22Rv1 (cell line): ENCODE results near the gene JARID2.

ENCODE experiments used
- ZFX ChIP-seq: fragments of 450-650 bp; IDR thresholded peaks from 2 replicates; pipeline ENCODE4 v1.6.1; 2017; ENCODE audit warnings: antibody characterized with exemption, borderline replicate concordance
- TF ChIP-seq, protein P1 (sequence below): fragments of 450-650 bp; IDR thresholded peaks from 2 replicates; pipeline ENCODE4 v1.5.1; 2017; ENCODE audit warnings: mild to moderate bottlenecking

DNA sequence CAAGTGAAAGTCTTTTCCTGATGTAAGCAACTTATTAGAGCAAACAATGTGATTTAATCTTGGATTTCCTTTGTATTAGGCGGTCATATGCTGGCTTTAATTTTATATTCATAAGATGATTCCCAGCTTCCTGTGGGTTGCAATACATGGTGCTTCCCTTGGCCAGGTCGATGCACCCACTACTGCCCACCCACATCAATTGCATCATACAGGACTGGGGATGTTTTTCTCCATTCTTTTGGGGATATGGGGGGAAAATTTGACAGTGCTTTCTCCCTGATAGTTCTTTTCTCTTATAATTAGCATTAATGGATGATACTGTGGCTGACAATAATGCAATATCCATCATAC lies 187.6 kb downstream of the JARID2 start:
- TF ChIP-seq, protein P1, sequence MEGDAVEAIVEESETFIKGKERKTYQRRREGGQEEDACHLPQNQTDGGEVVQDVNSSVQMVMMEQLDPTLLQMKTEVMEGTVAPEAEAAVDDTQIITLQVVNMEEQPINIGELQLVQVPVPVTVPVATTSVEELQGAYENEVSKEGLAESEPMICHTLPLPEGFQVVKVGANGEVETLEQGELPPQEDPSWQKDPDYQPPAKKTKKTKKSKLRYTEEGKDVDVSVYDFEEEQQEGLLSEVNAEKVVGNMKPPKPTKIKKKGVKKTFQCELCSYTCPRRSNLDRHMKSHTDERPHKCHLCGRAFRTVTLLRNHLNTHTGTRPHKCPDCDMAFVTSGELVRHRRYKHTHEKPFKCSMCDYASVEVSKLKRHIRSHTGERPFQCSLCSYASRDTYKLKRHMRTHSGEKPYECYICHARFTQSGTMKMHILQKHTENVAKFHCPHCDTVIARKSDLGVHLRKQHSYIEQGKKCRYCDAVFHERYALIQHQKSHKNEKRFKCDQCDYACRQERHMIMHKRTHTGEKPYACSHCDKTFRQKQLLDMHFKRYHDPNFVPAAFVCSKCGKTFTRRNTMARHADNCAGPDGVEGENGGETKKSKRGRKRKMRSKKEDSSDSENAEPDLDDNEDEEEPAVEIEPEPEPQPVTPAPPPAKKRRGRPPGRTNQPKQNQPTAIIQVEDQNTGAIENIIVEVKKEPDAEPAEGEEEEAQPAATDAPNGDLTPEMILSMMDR, result no peak
- TF ChIP-seq ZFX, result no peak
